ENCODE data around the gene PDZD2.
"Not testable (repeated sequence)": the region's sequence is repeated elsewhere in the genome, so short reads cannot be mapped to it uniquely, and the experiment has no call there.

PDZD2 gene

DNA sequence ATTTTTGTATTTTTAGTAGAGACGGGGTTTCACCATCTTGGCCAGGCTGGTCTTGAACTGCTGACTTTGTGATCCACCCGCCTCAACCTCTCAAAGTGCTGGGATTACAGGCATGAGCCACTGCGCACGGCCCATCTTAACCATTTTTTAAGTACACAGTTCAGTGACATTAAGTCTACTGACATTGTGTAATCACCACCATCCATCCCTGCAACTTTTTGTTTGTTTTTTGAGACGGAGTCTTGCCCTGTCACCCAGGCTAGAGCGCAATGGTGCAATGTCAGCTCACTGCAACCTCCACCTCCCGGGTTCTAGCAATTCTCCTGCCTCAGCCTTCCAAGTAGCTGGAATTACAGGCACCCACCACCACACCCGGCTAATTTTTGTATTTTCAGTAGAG is 480.0 kb downstream of the PDZD2 start:
- not testable (repeated sequence) for DNase-seq

DNA sequence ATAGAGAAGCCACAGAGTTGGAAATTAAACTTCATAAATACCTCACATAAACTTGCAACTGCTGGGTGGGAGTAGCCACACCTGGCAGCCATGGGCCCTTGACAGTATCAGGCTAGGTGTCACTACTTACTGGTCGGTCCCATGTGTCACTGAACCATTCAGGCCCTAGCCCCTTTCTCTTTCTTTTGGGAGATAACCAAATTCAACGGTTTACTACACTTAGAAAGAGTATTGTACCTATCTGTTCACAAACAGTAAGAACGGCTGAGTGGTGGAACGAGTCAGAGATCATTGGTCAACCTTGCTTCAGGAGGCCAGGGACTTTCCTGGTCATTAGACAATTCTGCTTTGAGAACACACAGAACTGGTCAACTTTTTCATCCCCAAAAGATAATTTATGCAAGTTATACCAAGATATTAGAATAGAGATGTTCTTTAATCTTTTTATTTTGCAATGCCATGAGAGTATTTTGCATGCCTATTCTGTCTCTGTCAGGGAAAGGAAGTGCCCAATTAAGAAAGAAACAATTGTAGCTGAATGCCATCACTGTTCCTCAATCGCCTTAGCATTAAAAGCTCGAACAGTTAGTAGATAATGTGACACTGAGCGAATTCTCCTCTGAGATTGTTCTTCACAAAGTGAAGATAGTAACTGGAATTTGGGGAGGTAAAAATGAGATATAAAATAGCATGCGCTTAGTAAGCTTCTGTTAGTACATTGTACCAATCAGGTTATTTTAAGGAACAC is 484.3 kb downstream of the PDZD2 start:
- DNase-seq: no peak

DNA sequence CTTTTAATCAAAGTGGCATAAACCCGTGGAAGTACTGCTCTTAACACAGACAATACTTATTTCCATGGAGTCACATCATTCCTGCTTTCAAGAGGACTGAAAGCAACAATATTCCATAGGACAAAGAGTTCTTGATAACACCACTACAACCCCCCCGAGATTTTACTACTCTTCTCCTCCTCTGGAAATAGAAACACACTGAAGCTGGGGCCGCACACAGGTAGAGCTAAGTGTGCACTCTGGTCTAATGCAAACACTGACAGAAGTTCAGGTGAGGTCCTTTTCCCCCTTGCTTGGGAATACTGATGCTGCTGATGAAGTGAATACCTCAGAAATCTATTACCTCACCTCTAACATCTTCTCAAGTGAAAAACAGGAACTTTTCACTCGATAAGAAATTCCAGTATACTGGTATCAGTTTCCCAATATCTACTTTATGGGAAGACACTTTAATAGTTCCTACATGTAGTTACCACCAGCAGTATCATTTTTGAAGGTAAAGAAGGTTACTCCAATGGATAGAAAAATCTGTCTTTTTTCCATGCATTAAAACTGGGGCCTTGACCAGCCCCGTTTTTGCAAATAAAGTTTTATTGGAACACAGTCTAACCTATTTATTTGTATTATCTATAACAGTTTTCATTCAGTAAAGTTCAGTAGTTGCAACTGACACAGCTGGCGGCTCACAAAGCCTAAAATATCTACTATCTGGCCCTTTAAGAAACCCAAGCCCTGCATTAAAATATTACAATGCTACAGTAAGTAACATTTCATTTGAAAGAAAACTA is 485.2 kb downstream of the PDZD2 start:
- no peak for DNase-seq

DNA sequence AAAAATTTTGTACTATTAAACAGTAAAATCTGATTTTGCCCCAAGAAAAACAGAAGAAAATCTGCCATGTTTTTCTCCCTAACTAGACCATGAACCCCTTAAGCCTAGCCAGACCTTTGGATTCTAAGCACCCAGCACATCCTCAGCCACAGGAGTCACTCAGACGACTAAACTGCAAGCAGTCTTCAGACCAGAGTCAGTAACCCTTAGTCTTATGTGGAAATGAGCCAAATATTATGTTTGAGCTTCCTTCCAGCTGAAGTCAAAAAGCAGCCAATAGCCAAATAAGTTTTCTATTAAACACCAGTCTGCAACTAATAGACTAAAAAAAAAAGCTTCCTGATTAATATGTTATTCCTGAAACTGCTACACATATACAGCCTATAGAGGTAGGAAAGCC is 487.8 kb downstream of the PDZD2 start:
- DNase-seq: no peak

DNA sequence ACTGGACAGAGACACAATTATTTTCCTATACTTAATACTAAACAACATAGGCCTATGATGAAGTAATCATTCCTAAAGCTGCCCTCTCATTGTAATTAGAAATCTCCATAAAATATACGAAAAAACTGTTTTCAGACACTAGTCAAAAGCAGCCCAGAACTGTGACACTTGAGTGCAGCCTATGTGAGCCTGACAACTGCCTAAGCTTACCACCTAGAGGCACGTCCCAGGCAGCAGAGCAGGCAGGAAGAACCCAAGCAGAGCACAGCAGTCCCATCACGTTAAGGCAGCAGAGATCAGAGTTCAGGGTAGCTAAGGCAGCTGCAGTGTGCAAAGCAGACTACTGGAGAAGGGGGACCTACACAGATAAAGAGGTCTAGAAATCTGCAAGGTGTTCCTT is 488.8 kb downstream of the PDZD2 start:
- DNase-seq: no peak

DNA sequence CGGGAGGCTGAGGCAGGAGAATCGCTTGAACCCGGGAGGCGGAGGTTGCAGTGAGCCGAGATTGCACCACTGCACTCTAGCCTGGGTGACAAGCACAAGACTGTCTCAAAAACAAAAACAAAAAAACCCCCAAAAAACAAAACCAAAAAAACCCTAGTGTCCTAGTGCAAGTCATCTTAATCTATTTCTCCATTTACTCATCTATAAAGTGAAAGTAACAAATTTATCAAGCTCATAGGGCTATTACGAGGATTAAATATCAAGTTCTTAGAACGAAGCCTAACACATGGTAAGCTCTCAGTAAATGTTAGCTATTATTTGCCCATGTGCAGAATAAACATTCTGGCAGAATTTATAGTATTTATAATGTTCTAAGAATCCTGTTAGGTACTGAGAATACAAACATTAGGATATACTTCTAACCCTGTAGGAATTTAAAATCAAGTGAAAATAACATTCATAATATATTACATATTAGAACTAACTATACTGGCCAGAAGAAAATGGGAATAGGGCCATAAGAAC is 490.2 kb downstream of the PDZD2 start:
- DNase-seq: no peak

DNA sequence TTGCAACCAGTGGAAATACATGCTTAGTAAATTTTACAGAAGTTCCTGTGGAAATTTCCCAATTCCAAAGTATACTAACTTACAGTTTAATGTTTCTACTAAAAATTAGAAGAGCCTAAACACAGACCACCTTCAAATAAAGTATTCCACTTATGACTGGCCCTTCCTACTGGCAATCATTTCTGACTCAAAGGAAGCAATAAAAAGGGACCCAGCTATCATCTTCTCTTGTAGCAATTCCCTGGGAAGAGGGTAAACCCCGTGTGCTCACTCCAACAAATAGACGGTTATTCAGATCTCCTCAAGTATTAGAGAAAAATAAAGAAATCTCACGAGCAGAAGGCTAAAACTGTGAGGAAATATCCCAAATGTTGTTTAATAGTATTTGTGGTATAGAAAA is 491.9 kb downstream of the PDZD2 start:
- no peak for DNase-seq

DNA sequence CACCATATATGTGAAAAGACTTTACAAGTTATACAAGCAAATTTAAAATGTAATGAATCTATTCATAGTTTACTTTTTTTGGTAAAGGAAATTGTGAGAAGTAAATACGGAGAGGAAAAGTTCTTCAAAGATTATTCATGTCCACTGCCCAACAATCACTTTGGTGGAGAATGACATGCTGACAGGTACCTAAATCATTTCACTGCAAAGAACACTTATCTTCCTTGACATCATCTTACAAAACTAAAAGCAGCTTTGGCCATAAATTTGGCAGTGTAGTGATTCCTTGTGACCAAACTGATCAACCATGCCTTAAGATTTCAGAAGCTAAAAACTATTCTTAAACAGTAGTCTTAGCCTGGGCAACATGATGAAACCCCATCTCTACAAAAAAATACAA is 492.7 kb downstream of the PDZD2 start:
- no peak for DNase-seq

DNA sequence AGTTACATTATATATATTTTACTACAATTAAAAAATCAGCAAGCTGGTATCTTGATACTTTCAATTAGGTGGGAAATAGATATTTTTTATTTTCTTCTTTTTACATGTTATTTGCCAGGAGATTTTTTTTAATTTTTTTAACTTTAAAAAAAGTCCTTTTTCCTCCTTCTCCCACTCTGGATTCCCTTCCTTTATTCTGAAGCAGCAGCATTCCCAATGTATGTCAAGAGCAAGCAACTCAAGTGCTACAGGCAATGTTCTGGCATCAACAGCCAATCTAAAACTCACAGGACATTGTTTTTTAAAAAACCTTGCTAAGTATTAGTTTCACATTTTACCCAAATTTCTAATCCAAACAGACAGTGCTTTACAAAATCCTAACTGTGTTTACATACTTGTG is 493.8 kb downstream of the PDZD2 start:
- DNase-seq: no peak

DNA sequence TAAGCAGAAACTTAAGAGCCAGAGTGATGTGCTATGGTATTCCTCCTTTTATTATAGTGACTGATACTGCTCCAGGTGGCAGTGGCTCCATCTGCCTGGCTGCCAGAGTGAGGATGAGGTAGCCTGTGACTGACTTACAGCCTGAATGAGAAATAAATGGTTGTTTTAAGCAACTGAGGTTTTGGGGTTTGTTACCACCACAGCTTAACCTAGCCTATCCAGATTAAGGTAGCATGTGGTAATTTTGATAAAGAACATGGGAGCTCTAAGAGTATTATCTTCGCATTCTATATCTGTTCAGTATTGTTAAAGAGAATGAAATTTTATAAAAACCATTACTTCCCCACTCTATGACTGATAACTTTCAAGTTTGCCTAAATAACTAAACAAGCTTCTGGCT is 496.2 kb downstream of the PDZD2 start:
- DNase-seq: no peak

DNA sequence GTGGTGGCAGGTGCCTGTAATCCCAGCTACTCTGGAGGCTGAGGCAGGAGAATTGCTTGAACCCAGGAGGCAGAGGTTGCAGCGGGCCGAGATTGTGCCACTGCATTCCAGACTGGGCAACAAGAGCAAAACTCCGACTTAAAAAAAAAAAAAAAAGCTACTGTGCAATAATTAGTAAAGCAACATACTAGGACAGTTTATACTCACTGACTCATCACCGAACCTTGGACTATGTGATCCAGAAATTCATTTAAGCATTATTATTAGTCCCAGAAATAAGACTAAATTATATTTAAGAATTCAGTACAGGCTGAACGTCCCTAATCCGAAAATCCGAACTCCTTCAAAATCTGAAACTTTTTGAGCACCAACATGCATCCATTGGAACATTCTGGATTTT is 497.4 kb downstream of the PDZD2 start:
- no peak for DNase-seq

DNA sequence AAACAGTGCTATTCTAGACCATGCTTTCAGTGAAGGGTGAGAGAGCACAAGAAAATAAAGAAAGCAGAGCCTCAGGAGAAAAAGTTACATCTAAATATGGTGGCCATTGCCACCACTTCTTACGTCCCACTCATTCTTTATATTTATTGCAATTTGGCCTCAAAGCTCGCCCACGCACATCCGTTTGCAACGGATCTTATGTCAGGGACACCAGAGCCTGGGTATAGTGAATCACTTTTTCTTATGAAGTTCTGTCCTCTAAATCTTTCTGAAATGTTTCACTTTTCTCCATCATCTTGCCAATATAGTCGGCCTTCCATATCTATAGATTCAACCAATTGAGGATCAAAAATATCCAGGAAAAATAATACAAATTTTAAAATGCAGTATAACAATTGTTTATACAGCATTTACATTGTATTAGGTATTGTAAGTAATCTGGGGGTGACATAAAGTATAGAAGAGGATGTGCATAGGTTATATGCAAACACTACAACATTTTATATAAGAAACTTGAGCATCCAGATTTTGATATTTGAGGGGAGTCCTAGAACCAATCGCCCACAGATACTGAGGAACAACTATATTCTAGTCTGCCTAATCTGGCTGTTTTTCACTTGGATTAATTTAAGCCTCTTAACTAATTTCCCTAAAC is 500.0 kb downstream of the PDZD2 start:
- DNase-seq: no peak

DNA sequence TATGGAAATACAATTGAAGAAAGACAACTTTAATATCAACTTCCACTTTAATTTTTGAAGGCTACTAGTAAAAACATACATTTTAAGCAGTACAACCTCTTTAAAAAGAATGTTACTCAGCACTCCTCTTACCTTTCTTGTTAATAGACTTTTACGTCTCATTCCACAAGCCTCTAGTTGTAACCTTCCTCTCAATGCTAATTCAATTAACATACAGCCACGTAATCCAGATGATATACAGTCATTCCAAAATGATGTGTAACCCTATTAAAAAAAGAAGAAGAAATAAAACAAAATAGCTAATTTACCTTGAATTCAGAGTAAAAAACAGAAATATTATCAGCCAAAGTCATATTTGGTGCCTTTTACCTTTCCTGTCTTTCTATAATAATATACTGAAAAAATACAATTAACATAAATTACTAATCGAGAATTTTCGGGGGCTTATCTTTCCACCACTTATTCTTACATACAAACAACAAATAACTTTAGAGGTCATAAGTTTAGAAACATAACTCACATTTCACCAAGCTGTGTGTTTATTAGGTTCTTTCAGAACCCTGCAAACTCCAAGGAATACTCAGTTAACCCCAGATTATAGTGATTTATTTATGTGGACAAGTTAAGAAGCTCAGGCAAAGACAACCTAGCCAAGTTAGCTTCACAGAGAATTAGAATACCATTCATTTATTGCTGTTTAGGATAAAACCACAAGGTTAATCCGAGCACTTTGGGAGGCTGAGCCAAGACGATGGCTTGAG is 504.9 kb downstream of the PDZD2 start:
- no peak for DNase-seq

DNA sequence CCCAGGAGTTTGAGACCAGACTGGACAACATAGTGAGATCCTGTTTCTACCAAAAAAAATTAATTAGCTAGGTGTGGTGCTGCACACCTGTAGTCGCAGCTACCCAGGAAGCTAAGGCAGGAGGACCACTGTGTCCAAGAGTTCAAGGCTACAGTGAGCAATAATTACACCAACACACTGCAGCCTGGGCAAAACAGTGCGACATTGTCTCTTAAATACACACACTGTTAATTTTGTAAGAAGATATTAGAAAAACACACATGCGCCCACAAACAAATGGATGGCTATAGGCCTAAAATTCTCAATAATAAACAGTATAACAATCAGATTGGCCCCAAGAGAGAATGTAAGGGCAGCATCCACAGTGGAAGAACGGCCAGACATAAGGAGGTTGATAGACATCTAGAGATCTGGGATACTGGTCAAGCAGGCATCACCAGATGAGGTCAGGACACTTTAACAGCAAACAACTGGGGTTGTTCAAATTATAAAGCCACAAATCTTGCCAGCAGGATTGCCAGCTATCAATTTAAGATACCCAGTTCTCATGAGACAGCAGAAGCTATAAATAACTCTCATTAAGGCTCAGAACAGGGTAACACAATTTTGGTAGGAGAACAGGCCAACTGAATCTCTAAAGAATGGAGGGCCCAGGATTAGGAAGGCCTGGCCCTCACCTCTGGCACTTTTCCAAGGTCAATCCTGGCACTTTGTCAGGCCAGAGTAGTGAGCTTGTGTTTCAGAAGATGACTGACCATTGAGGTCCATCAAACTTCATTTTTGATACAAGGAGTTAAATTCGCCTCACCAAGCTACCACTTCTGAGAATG is 505.7 kb downstream of the PDZD2 start:
- no peak for DNase-seq

DNA sequence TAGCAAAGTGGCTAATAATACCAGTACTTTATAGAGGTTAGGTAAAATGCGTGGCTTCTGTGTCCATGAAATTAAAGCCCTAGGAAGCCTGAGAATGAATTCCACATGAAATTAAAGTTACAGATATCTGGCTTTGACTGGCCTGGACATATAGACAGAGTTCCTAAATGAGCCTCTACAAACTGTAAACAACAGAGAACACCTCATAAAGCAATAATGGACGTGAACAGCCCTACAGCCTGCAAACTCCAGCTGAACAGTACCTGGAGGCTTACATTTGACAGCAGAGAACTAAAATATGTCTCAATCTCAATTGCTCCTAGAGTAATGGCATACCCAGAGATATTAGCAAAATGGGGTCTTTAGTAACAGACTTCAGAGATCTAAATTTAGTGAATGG is 506.4 kb downstream of the PDZD2 start:
- DNase-seq: no peak

DNA sequence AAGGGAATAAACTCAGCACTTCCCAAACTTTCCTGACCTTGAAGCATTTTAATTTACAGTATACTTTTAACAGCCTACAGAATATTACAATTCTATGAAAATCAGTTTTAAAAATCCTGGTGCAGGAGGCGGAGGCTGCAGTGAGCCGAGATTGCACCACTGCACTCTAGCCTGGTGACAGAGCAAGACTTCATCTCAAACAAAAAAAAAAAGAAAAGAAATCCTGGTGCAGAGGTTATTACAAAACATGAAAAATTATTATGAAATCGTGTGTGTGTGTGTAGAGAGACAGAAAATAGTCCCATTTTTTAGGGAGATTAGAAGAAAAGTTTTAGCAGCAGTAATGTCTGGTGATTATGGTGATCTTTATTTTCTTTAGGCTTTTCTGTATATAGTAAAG is 508.3 kb downstream of the PDZD2 start:
- no peak for DNase-seq

DNA sequence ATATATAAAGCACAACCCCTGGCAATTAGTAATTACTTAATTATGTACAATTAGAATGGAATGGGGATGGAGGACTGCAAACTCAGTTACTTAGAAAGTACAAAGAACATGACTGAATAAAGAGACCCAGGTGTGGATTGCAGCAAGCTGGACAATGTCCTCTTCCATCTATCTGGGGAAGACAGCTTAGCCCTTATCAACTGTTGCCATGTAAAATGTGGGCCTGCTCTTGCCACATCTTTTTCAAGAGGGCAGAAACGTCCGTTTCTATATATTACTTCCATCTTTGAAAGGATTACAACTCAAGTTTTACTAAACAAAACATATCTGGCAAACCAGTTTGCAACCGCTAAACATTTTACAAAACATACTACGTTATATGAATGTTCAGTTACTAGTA is 509.0 kb downstream of the PDZD2 start:
- no peak for DNase-seq

DNA sequence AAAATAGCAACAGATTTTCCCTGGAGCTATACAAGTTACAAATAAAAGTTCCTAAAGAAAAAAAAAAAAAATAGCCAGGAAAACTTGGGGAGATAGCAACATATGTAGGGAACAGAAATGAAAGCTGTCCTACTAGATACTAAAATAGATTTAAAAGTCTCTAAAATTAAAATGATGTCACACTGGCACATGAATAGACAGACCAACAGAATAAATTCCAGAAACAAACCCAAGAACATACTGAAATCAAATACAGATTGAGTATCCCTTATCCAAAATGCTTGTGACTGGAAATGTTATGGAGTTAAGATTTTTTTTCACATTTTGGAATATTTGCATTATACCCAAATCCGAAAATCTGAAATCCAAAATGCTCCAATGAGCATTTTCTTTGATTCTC is 511.4 kb downstream of the PDZD2 start:
- no peak for DNase-seq

DNA sequence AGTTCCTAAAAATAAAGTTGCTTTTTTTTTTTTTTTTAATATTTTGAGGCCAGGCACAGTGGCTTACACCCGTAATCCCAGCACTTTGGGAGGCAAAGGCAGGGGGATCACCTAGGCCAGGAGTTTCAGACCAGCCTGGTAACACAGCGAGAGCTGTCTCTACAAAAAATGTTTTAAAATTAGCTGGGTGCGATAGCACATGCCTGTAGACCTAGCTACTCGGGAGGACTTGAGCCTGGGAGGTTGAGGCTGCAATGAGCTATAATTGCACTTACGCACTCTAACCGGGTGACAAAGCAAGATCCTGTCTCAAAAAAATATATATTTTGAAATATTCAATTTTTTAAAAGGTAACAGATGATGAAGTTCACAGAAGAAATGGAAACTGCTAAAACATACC is 512.3 kb downstream of the PDZD2 start:
- DNase-seq: no peak

DNA sequence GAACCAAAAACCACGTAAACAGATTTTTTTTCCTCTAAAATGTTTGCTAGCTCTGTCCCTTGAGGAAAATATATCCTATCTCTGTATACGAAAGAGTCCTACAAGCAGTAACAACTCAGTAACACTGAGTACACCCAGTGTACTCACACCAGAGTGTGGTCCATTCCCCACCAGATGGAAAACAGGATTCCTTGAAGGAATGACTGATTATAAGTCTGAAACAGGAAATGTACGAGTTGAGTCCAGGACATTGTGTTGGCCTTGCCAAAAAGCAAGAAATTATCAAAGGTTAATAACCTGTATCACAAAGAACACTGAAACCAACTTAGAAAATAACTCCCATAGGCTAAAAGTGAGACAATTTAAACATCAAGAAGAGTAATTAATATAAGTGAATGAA is 514.8 kb downstream of the PDZD2 start:
- no peak for DNase-seq

DNA sequence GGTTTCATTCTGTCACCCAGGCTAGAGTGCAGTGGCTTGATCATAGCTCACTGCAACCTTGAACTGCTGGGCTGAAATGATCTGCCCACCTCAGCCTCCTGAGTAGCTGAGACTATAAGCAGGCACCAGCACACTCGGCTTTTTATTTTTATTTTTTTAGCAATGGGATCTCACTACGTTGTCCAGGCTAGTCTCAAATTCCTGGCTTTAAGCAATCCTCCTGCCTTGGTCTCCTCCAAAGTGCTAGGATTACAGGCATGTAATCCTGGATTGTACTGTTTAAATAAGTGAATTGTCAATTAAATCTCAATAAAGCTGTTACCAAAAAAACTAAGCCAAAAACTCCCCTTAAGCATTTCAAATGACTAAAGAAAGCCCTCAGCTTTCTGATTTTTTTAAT is 516.3 kb downstream of the PDZD2 start:
- DNase-seq: no peak

DNA sequence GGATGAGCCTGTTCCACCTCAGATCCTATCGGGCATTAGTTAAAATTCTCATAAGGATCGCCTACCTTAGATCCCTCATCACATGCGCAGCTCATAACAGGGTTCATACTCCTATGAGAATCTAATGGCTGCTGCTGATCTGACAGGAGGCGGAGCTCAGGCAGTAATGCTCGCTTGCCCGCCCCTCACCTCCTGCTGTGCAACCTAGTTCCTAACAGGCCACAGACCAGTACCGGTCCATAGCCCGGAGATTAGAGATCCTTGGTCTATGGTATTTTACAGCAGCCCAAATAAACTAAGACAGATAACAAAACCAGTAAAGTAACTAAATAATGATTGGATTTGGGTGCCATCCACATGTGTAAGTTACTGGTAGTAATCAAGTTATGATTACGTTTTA is 517.7 kb downstream of the PDZD2 start:
- no peak for DNase-seq
